Motor neuron (in vitro differentiated cells): ENCODE data around the gene MACIR. TPM values are rescaled to one million over a fixed set of nuclear protein-coding genes. Genes with fewer than 3 reads are reported as not detected.

Experiments
- ATAC-seq, 8 experiments: fragments of 200-7000 bp; cut with Tn5 transposase; replicated peaks in 6 of 8; 2 replicates each; pipeline ENCODE4 v1.8.0; 2021; ENCODE audit warnings: mild to moderate bottlenecking in 8 of 8, moderate library complexity in 8 of 8
- H3K27ac ChIP-seq, 2 donors: fragments of 250-450 bp; sonication (Bioruptor Pico); 2 replicates each; pipeline ENCODE4 v1.9.0; 2021; ENCODE audit warnings: antibody characterized with exemption in 2 of 2, mild to moderate bottlenecking in 2 of 2, moderate library complexity in 1 of 2
- H3K4me1 ChIP-seq, 2 donors: fragments of 250-450 bp; sonication (Bioruptor Pico); replicated peaks in 1 of 2; 2 replicates each; pipeline ENCODE4 v1.6.1; 2021; ENCODE audit warnings: antibody characterized with exemption in 2 of 2, mild to moderate bottlenecking in 2 of 2, moderate library complexity in 1 of 2
- H3K4me3 ChIP-seq, 5 donors: fragments of 250-450 bp; sonication (Bioruptor Pico); 2 replicates each; pipeline ENCODE4 v1.9.0; 2021; ENCODE audit warnings: antibody characterized with exemption in 5 of 5, mild to moderate bottlenecking in 5 of 5, moderate library complexity in 4 of 5
- WGBS, 10 experiments: fragments of 450-650 bp; shearing (Covaris generic); methylation state at CpG; one replicate each; pipeline ENCODE4 v1.0.0; 2022; 5-methylcytosine and 5-hydroxymethylcytosine counted together
- in situ Hi-C, 9 experiments: fragments of 400-800 bp; cut with MboI; loops; one replicate each; pipeline ENCODE4 v1.15.0; 2021; ENCODE audit warnings: low sequenced_read_pairs in 9 of 9, low pct_unique_long_range_greater_than_20kb in 2 of 9; ENCODE audit not compliant: unreplicated experiment in 9 of 9
- total RNA-seq, 8 experiments: library from RNA; unstranded; fragments of 300-600 nt; gene quantifications; 2 replicates each; pipeline versions ENCODE4 v1.2.3 to v1.2.4, GENCODE V29; 2022

MACIR gene
- total RNA-seq, 8 experiments from 2014 or later = 13.0 to 51.5 (median 17.0) TPM

- 50 to 100% (median 88%) methylated on average over 1 of the region's 1 CpG; no CpG with 5 or more reads in 2 of the 10 experiments for WGBS, 10 experiments
- ATAC-seq = peak in 2 of 8 experiments; percentile 6 to 12
- in situ Hi-C loops = loop anchor here in 1 of 9 experiments (25.0 kb wide), 1 partner anchor 164 kb away; no protein-coding TSS in a partner anchor
- Histone ChIP-seq H3K4me3 (no peak overlapping the region), H3K4me1 (peaks cover 9 to 22% of the 10 kb centered on the region in 2 donors), H3K27ac (no peak overlapping the region)
These were observed 39.6 kb downstream of the MACIR start for GRCh38 chr5:103298117-103298516.

- Histone ChIP-seq H3K4me1 (peaks cover 9 to 22% of the 10 kb centered on the region in 2 donors), H3K27ac (no peak overlapping the region), H3K4me3 (no peak overlapping the region)
- ATAC-seq = peak in 7 of 8 experiments; percentile 55 to 96 (median 84)
- WGBS, 10 experiments = 12 to 60% (median 26%) methylated on average over 1 to 4 of the region's 4 CpGs; no CpG with 5 or more reads in 2 of the 10 experiments
- in situ Hi-C loops = loop anchor here in 1 of 9 experiments (25.0 kb wide), 1 partner anchor 164 kb away; no protein-coding TSS in a partner anchor
These were observed 40.1 kb downstream of the MACIR start for GRCh38 chr5:103298607-103299188.

- in situ Hi-C loops = no loop called here
- 42 to 97% (median 90%) methylated on average over 2 to 4 of the region's 4 CpGs; no CpG with 5 or more reads in 1 of the 10 experiments for WGBS, 10 experiments
- Histone ChIP-seq H3K27ac (no peak overlapping the region), H3K4me3 (no peak overlapping the region), H3K4me1 (no peaks in the 10 kb centered on the region)
- ATAC-seq = peak in 1 of 8 experiments; percentile 31
These were observed 47.2 kb downstream of the MACIR start for GRCh38 chr5:103305809-103306208.

GRCh38 chr5:103307470-103307869 is 48.9 kb downstream of the MACIR start:
- no peaks in the 10 kb centered on the region for H3K4me1 ChIP-seq
- H3K4me3 ChIP-seq = no peak overlapping the region
- no peak for ATAC-seq
- in situ Hi-C loops = no loop called here
- 14 to 100% (median 79%) methylated on average over 1 to 3 of the region's 3 CpGs for WGBS, 10 experiments
- H3K27ac ChIP-seq = no peak overlapping the region

- Histone ChIP-seq H3K27ac (no peak overlapping the region), H3K4me3 (no peak overlapping the region), H3K4me1 (no peaks in the 10 kb centered on the region)
- WGBS, 10 experiments = 0 to 89% (median 64%) methylated on average over 1 to 3 of the region's 3 CpGs; no CpG with 5 or more reads in 1 of the 10 experiments
- no peak for ATAC-seq
- in situ Hi-C loops = no loop called here
These were observed 50.2 kb downstream of the MACIR start for GRCh38 chr5:103308774-103309173.

GRCh38 chr5:103313056-103313455 is 54.5 kb downstream of the MACIR start:
- H3K4me3 ChIP-seq = no peak overlapping the region
- 51 to 100% (median 93%) methylated on average over 1 to 3 of the region's 3 CpGs for WGBS, 10 experiments
- in situ Hi-C loops = no loop called here

GRCh38 chr5:103315455-103315854 is 56.9 kb downstream of the MACIR start:
- ATAC-seq = no peak
- WGBS, 10 experiments = 38 to 100% (median 89%) methylated on average over 2 to 3 of the region's 3 CpGs
- in situ Hi-C loops = no loop called here
- H3K4me3 ChIP-seq = no peak overlapping the region
- no peaks in the 10 kb centered on the region for H3K4me1 ChIP-seq
- no peak overlapping the region for H3K27ac ChIP-seq

More at GRCh38 chr5:103313056-103313455, 54.5 kb downstream of the MACIR start:
- ATAC-seq = no peak
- Histone ChIP-seq H3K4me1 (no peaks in the 10 kb centered on the region), H3K27ac (no peak overlapping the region)

- 60 to 100% (median 100%) methylated on average over 1 of the region's 1 CpG; no CpG with 5 or more reads in 3 of the 10 experiments for WGBS, 10 experiments
- Histone ChIP-seq H3K4me1 (peaks cover 0 to 6% of the 10 kb centered on the region in 2 donors), H3K27ac (no peak overlapping the region), H3K4me3 (no peak overlapping the region)
- ATAC-seq = no peak
- in situ Hi-C loops = no loop called here
These were observed 68.9 kb downstream of the MACIR start for GRCh38 chr5:103327451-103327850.

- peaks cover 0 to 6% of the 10 kb centered on the region in 2 donors for H3K4me1 ChIP-seq
- no peak overlapping the region for H3K27ac ChIP-seq
- no peak overlapping the region for H3K4me3 ChIP-seq
- in situ Hi-C loops = no loop called here
- no peak for ATAC-seq
These were observed 69.3 kb downstream of the MACIR start for GRCh38 chr5:103327893-103328292.

Other genes with a start within 250 kb of the MACIR start
- 10 to 100 TPM in 5 of 8 experiments, 1 to 10 TPM in 3; 7.3 to 12.7 (median 10.8) TPM for gene GIN1, start 138.6 kb upstream of the MACIR start, total RNA-seq
- gene PPIP5K2, start 138.5 kb upstream of the MACIR start, total RNA-seq = 10 to 100 TPM; 36.2 to 54.5 (median 50.6) TPM